Left lung (tissue), 10 donors: Measurements from ENCODE around the gene DLG1. TPM values are rescaled to one million over a fixed set of nuclear protein-coding genes. Genes with fewer than 3 reads are reported as not detected.

ENCODE experiments used
- ATAC-seq: fragments of 200-7000 bp; cut with Tn5 transposase; one replicate; pipeline ENCODE4 v1.9.1; 2020; ENCODE audit warnings: moderate library complexity
- DNase-seq, 4 donors: peaks; one replicate each; pipeline ENCODE4 v3.0.0-alpha.2; 2013 to 2020
- H3K27ac ChIP-seq, 2 donors: fragments of 200-600 bp; sonication (generic) in 1 of 2; one replicate each; pipeline versions ENCODE4 v1.5.0 to v1.8.0; 2020 to 2021
- H3K27me3 ChIP-seq, 2 donors: fragments of 200-600 bp; sonication (generic) in 1 of 2; one replicate each; pipeline versions ENCODE4 v1.5.0 to v1.8.0; 2020 to 2021
- H3K36me3 ChIP-seq, 2 donors: fragments of 200-600 bp; sonication (generic) in 1 of 2; one replicate each; pipeline versions ENCODE4 v1.5.0 to v1.8.0; 2020 to 2021
- H3K4me1 ChIP-seq, 2 donors: fragments of 200-600 bp; one replicate each; pipeline ENCODE4 v1.8.0; 2021
- H3K4me3 ChIP-seq, 2 donors: fragments of 200-600 bp; sonication (generic) in 1 of 2; one replicate each; pipeline versions ENCODE4 v1.5.0 to v1.8.0; 2020 to 2021; ENCODE audit warnings: mild to moderate bottlenecking in 1 of 2
- H3K9me3 ChIP-seq, 2 donors: fragments of 200-600 bp; sonication (generic) in 1 of 2; one replicate each; pipeline versions ENCODE4 v1.5.0 to v1.8.0; 2020 to 2021
- CTCF ChIP-seq, 2 donors: fragments of 200-600 bp; sonication (generic) in 1 of 2; IDR thresholded peaks; one replicate each; pipeline versions ENCODE4 v1.5.0 to v1.8.0; 2021; ENCODE audit warnings: antibody characterized with exemption in 2 of 2
- intact Hi-C, 2 donors: fragments of 100-400 bp; cut with DNase I; formaldehyde crosslinking; loops; one replicate each; pipeline versions ENCODE4 v1.11.2 to v1.14.2; 2022
- polyA plus RNA-seq, 6 donors: library from polyadenylated mRNA; unstranded; fragments of 120-200 nt; gene quantifications; one replicate each; pipeline ENCODE4 v1.2.1, GENCODE V29; 2013; ENCODE audit not compliant: insufficient read length in 6 of 6
- total RNA-seq, 2 donors: library from RNA; stranded (reverse); fragmentation: NEBNext Ultra II Directional; extraction: Animal tissue kit (Norgen Biotek cat#: 25700); gene quantifications; one replicate each; pipeline ENCODE4 v1.2.1, GENCODE V29; 2021
- donor health status: DM: no; HTN: yes; CAD: no.
- donor health status: DM: no; HTN: no; CAD: no.

The DLG1 gene
- total and polyA plus RNA-seq, 8 donors: 71.0 to 89.9 (median 83.2) TPM

GRCh38 chr3:197309528-197310361 is 11.3 kb upstream of the DLG1 start:
- no peaks in the 10 kb centered on the region for H3K36me3 ChIP-seq
- DNase-seq (peak in 1 of 4 donors; percentile 65), ATAC-seq (peak; percentile 78)
- peak overlapping the region; percentile 9 to 13 for H3K27ac ChIP-seq
- H3K9me3 ChIP-seq: no peaks in the 10 kb centered on the region
- intact Hi-C loops: no loop called here
- TF ChIP-seq CTCF (IDR thresholded peaks at IDR 0.05): no peak
- H3K4me3 ChIP-seq: no peak overlapping the region
- peaks cover 5 to 6% of the 10 kb centered on the region in 2 donors for H3K4me1 ChIP-seq
- no peaks in the 10 kb centered on the region for H3K27me3 ChIP-seq

GRCh38 chr3:197308591-197308990 is 10.2 kb upstream of the DLG1 start:
- intact Hi-C loops: no loop called here
- H3K27ac ChIP-seq: peak overlapping the region in 1 of 2 donors; percentile 30
- no peak for TF ChIP-seq CTCF (IDR thresholded peaks at IDR 0.05)
- peaks cover 5 to 6% of the 10 kb centered on the region in 2 donors for H3K4me1 ChIP-seq
- no peak overlapping the region for H3K4me3 ChIP-seq
- H3K27me3 ChIP-seq: no peaks in the 10 kb centered on the region
- no peaks in the 10 kb centered on the region for H3K36me3 ChIP-seq
- DNase-seq (no peak), ATAC-seq (peak; percentile 33)
- no peaks in the 10 kb centered on the region for H3K9me3 ChIP-seq

DNA sequence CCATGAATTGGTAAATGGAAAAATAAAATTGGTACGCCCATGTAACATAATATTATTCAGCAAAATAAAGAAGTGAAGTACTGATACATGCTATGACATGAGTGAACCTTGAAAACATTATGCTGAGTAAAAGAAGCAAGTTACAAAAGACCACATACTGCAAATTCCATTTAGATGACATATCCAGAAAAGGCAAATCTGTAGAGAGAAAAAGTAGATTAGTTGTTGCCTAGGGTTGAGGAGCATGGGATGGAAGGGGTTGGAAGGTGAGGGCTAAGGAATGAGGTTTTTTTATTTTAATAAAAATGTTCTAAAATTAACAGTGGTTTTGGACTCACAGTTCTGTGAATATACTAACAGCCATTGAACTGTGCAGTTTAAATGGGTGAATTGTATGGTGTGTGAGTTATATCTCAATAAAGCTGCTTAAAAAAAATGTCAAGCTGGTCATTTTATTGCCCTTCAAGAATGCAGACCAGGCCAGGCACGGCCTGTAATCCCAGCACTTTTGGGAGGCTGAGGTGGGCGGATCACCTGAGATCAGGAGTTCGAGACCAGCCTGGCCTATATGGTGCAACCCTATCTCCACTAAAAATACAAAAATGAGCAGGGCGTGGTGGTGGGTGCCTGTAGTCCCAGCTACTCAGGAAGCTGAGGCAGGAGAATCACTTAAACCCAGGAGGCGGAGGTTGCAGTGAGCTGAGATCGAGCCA is 8.1 kb upstream of the DLG1 start:
- TF ChIP-seq CTCF (IDR thresholded peaks at IDR 0.05): no peak
- intact Hi-C loops: no loop called here
- H3K4me3 ChIP-seq: no peak overlapping the region
- no peak for DNase-seq
- H3K9me3 ChIP-seq: no peaks in the 10 kb centered on the region
- H3K36me3 ChIP-seq: no peaks in the 10 kb centered on the region
- no peak overlapping the region for H3K27ac ChIP-seq
- H3K27me3 ChIP-seq: no peaks in the 10 kb centered on the region
- peak; percentile 31 for ATAC-seq
- peaks cover 5 to 6% of the 10 kb centered on the region in 2 donors for H3K4me1 ChIP-seq

DNA sequence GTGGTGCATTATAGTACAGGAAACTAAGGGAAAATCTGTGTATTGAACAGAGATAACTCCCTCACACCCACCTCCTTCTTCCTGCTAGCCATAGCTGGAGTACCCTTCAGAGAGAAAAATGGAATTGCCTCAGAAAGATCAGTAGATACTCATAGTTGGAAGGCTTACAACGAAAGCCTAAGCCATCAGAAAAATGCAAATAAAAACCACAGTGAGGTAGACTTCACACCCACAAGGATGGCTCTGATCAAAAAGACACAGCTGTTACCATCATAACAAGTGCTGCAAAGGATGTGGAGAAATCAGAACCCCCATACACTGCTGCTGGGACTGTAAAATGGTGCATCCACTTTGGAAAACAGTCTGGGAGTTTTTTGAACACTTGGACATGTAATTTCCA is 7.4 kb upstream of the DLG1 start:
- intact Hi-C loops: no loop called here
- DNase-seq (no peak), ATAC-seq (no peak)
- TF ChIP-seq CTCF (IDR thresholded peaks at IDR 0.05): no peak
- no peaks in the 10 kb centered on the region for H3K27me3 ChIP-seq
- no peak overlapping the region for H3K27ac ChIP-seq
- no peaks in the 10 kb centered on the region for H3K36me3 ChIP-seq
- H3K4me3 ChIP-seq: no peak overlapping the region
- peaks cover 5 to 6% of the 10 kb centered on the region in 2 donors for H3K4me1 ChIP-seq
- no peaks in the 10 kb centered on the region for H3K9me3 ChIP-seq

DNA sequence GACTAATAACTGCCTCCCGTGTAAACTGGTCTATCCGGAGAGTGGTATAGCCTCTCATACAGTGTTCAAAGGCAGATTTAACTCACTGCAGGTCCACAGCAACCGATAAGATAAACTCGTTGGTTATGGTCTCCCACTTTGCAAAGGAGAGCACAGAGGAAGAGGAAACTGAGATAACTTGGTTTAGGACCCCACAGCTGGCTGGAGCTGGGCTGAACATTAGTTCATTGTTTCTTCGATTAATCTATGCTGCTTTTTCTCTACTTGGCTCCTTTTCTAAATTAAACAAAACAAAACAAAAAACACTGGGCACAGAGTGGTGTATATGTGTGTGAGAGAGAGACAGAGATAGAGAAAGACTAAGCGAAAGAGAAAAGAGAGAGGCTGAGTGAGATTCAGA is 5.0 kb upstream of the DLG1 start:
- intact Hi-C loops: no loop called here
- Histone ChIP-seq H3K9me3 (no peaks in the 10 kb centered on the region), H3K27ac (no peak overlapping the region), H3K27me3 (peaks cover 0 to 6% of the 10 kb centered on the region in 2 donors), H3K36me3 (no peaks in the 10 kb centered on the region), H3K4me3 (no peak overlapping the region), H3K4me1 (no peaks in the 10 kb centered on the region)
- no peak for ATAC-seq
- no peak for TF ChIP-seq CTCF (IDR thresholded peaks at IDR 0.05)
- DNase-seq: no peak
